ENCODE results near the gene CHCHD3.

Gene CHCHD3

DNA sequence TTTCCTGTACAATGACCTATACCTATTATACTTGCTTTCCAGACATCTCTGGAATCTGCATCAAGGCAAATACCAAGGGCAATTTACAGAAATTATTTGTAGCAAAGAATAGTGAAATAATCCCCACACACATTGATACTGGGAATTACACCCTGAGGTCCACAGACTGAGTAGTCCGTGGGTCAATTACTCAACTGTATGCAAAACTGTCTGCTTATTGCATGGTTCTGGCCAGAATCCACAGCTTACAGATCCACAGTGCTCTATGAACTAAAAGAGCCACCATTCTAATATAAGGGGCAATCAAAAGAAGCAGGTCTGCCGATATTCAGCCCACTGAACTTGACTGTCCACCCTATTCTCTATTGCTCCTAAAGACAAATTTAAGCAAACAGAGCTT lies 5.7 kb downstream of the CHCHD3 start:
- DNase-seq = no peak

DNA sequence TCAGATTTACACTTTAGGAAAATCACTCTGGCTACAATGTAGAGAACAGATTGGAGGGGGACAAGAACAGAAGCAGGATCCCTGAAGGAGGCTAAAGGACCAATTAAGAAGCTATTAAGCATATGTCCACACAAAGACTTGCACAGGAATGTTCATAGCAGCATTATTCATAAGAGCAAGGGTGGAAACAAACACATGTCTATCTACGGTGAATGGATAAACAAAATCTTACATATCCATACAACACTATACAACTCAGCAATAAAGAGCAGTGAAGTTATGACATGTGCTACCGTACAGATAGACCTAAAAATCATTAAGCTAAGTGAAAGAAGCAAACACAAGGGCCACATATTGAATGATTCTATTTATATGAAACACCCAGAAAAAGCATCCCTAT lies 10.4 kb downstream of the CHCHD3 start:
- no peak for DNase-seq

DNA sequence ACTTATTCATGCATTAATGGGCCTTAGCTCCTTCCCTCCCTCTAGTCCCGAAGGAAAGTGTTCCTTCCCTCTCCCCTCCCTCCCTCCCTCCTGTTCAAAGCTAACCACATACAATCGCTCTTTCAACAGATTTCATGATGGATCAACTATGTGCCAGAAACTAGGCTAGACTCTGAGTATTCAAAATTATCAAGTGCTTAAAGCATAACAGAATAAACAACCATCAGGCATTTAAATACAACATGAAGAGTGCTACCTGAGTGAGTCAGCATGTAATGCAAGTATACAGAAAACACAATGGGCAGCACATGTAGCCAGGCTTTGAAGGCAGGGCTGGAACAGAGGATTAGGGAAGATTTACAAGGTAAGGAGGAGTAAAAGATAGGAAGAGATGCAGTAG lies 11.3 kb downstream of the CHCHD3 start:
- DNase-seq = no peak

GRCh38 chr7:133065301-133065700 lies 16.6 kb downstream of the CHCHD3 start:
- no peak for DNase-seq

DNA sequence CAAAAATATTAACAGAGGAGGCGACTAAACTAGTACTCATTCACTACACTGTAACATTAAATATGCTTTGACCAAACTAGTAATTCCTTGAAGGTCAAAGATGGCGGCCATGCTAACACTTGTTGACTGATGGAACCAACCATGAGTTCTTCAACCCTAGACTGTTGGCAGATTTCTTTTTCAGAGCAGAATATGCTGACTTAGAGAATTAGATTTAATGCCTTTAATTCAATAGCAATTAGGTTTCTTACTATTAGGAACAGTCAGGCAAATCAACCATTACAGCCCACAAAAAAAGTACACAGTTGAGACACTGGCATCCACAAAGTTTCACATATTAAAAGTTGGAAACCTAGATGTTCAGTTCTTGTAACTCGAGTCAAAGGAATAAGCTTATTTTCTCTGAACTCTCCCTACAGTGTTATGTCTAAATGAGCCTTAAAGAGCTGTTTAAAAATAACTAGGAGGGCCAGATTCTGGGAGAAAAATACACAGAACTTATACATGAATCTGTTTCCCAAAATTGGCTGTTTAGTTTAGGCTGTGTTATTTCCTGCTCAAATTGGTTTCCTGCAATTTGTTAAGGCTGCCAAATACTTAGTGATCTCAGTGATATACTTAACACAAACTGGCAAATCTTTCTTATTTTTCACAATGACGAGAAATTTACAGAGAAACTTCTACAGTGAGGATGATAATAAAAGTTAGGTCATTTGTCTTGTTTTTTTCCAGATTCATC lies 17.6 kb downstream of the CHCHD3 start:
- DNase-seq = no peak

GRCh38 chr7:133061792-133062191 lies 20.1 kb downstream of the CHCHD3 start:
- no peak for DNase-seq

DNA sequence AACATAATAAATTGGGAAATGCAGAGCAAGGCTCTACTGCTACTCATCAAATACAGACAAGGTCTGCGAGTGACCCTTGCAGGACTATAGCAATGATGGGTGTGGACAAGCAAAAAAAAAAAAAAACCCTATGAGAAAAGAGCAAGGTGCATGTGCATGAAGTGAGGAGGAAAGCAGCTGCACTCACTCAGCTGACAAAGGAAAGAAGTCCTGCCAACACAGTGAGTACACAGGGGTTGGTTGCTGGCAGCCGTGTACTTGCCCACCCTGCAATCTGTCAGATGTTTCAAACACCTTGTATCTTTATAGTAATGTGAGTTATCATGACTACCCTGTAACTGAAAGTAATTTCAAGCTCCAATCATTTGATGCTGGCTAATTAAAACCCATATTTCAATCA lies 20.5 kb downstream of the CHCHD3 start:
- no peak for DNase-seq

DNA sequence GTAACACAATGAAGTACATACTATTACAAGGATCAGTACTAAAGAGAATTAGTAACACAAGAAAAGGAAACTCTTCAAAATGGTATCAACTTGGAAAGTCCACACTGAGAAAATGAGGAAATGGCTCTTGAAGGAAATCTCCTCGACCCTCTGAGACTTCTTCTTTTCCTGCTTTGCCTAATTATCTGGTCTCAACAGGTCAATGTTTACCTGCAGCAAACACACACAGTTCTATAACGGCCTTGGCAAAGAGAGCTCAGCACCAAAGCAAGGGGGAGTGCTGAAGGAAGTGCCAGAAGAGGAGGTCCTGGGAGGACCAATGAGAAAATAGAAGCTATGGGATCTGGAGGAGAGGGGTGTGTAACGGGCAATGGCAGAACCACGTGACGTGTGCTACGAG lies 21.9 kb downstream of the CHCHD3 start:
- no peak for DNase-seq

GRCh38 chr7:133059263-133059662 lies 22.6 kb downstream of the CHCHD3 start:
- DNase-seq = no peak

DNA sequence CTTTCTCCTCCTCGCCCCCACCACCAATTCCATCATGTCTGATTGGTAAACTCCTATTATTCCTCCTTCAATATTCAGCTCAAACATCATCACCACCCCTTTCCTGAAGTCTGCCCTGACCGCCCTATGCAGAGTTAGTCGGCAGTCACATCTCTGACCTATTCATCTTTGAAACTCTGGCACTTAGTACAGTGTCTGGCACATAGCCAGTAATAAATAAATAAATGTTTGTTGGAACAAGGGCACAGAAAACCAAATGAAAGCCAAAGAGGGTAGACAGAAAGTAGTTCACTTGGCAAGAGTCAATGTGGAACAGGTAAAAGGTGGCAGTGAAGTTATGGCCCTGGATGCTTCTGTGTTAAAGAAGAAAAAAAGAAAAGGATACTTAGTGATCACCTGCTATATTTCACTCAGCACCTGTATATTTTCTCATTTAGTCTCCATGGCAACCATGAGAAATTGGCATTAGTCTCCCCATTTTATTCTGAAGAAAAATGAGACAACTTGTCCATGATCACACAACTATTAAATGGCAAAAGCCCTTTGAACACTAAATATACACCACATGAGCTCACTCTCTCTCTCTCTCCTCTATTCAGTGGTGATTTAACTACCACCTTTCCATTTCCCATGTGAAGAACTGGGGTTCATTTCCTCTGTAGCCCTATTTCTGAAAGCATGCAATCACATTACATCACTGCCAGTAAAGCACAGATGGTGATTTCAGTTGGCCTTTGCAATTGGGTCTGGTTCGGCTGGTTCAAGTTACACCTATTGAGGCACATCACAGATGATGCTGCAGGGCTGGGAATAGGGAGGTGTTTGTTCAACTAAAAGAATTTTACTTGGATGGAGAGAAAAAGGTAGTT lies 25.3 kb downstream of the CHCHD3 start:
- no peak for DNase-seq

DNA sequence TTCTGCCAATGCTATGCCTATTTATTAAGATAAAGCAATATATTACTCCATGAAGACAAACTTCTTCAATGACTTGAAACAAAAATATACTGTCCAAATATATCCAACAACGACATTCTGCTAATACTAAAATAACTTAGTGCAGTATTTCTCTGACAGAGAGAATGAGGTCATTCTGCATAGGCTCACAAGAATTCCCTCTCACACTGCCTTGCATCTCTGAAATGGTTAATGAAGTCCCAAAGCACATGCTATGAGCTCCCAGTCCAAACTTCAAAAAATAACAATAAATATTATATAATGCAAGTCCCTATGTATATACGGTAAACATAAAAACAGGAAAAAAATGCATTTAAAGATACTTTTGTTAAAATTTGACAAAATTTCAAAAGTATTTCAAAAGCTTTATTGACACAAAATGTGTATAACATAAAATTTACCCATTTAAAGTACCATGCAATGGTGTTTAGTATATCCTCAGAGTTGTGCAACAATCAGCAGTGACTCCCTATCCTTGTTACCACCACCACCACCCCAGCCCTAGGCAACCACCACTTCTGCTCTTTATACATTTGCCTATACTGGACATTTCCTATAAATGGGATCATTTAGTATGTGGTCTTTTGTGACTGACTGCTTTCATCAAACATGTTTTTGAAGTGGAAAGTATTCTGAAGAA lies 27.6 kb downstream of the CHCHD3 start:
- DNase-seq = no peak

- DNase-seq = peak; percentile 99
These were observed 28.5 kb downstream of the CHCHD3 start for GRCh38 chr7:133053321-133053891.

DNA sequence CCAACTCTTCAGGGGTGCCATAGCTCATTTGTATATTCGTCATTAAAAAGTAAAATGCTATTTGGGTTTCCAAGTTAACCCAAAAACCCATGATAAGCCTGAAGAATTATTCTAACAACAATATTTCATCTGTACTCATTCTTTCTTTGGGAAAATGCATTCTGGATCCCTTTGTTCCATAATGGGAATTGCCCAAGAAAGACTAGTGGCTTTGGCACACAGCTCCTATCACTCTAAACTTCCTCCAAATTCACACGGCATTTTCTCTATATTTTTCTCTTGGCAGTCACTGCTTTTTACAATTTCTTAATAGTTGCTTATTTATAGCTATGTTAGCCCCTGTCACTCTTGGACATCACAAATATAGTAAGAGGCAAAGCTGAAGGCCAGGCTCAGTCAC lies 29.1 kb downstream of the CHCHD3 start:
- no peak for DNase-seq

- no peak for DNase-seq
These were observed 29.5 kb downstream of the CHCHD3 start for GRCh38 chr7:133052401-133052756.

DNA sequence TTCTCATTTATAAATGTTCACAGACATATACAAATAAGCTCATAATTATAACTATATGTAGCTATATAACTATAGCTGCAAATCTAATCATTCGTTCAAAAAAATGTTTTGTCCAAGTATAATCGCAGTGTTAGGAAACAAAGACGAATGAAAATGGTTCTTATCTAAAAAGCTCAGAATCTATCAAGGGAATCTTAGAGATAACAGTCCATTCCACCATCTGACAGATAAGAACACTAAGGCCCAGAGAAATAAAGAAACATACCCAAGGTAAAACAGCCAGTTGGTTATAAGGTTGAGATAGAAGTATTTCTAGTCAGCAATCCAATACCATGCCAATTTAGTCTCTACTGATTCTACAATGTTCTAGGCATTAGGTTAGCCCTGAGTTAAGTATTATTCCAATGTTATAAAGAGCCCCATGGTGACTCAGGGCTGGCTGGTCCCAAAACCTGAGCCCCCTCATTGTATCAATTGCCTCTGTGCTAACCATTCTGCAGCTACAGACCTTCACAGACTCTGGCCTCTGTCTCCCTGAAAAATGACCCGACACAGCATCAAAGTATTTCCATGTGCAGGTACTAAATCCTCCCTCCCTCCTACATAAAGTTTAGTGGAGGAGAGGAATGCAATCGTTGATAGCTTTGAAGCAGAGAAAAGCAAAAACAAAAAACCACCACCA lies 30.0 kb downstream of the CHCHD3 start:
- no peak for DNase-seq

GRCh38 chr7:133051066-133051465 lies 30.8 kb downstream of the CHCHD3 start:
- no peak for DNase-seq

- DNase-seq = no peak
These were observed 31.5 kb downstream of the CHCHD3 start for GRCh38 chr7:133050200-133050995.

DNA sequence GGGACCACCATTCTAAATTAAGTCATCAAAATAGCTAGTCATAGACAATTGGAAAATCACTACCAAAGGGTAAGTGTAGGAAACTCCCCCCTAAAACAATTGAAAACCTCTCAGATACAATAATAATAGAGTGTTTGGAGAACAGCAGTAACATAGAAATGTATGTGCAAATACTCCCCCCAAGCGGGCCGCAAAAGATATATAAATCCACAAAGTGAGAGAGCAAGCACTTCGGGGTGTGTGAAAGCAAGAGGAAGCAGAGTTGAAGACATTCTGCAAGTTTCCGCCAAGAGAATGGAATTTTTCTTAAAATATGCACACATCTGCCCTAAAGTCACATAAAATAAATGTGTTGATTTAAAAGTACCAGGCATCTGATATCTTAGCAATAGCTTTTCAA lies 33.3 kb downstream of the CHCHD3 start:
- no peak for DNase-seq

GRCh38 chr7:133047321-133047720 lies 34.6 kb downstream of the CHCHD3 start:
- no peak for DNase-seq

DNA sequence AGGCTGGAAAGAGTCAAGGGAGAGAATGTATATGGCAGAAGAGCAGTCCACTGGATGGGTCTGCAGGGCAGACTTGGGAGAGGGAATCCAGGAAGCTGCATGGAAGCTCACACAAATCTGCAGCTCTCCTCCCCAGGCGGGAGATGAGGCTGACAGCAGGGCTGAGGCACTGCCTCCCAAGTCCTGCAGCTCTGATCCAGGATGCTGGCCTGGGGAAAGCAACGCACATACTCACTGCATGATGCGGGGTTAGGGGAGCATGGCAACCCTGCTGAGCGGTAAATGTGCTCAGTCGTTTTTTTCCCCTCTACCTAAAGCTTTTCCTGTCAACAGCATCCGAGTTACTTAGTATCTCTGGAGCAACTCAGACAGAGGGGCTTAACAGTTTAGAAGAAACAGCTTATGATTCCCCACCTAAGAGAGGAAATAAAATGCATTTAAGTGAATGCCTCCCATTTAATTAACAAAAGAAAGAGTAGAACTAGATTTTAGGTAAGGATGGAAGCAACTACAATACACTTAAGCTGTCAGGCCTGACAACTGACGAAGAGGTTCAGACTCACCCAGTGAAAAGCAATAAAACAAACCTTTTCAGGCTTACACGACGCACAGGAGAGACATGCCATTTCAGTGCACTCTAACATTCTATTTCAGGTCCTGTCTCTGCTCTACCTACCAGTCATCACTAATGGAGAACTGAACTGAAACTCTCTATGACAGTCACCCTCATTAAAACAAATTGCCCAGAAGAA lies 37.0 kb downstream of the CHCHD3 start:
- no peak for DNase-seq

DNA sequence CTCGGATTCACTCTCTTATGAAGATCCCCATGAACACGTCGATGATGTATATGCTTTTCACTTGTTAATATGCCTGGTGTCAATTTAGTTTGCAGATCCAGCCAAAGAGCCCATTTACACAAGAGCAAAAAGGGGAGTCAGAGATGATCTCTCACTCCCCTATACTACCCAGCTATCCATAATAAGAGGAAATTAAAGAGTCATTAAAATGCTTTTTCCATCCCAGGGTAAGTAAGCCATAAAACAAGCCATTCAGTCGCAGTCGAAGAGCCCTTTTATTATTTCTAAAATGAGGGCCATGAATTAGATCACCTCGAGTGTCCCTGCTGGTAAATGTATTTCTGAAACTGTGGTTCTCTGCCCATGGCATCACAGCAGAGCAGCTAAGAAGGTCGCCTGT lies 41.2 kb downstream of the CHCHD3 start:
- no peak for DNase-seq
